ENCODE results near the gene NMBR. TPM values are rescaled to one million over a fixed set of nuclear protein-coding genes. Genes with fewer than 3 reads are reported as not detected.

The NMBR gene
- not detected in 2 replicates for total RNA-seq

DNA sequence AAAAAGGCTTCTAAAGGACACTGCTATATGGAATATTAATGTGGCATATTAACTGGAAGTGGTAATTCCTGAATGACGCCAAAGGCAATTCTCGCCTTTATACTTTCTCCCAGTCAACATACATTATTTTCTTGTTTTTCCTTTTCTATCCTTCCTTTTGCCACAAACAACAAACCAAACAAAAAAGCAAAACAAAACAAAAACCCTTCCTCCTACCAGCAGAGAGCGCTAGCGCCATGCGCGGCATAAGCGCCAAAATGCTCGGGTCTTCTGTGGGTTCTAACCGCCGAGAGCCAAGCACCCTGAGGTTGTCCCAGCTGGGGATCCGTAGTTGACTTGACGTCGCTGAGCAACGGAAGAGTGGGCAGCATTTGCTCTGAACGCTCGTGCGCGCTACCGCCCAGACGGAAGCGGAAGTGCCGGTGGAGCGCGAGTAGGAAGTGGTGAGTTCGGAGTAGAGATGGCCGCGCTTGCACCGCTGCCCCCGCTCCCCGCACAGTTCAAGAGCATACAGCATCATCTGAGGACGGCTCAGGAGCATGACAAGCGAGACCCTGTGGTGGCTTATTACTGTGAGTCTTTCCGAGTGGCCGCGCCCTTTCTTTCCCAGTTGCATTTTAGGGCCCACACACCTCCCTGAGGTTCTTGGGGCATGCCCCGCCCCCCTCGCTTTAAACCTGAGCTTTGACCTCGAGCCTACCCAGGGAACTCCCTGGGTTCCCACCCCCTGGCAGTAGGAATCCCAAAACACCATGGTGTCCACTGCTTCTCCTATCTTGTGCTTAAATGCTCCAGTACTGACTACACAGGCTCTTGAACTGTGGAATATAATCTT is at the start of gene NMBR, which contains the start of gene VTA1:
TSS of gene NMBR (minus strand) at position 295 of the 835 bp plus-strand sequence. CDS start 58,464 bp downstream, outside the sequence.
TSS of gene VTA1 (plus strand) at position 436 of the 835 bp plus-strand sequence. CDS start at position 461, 25 bp downstream.

DNA sequence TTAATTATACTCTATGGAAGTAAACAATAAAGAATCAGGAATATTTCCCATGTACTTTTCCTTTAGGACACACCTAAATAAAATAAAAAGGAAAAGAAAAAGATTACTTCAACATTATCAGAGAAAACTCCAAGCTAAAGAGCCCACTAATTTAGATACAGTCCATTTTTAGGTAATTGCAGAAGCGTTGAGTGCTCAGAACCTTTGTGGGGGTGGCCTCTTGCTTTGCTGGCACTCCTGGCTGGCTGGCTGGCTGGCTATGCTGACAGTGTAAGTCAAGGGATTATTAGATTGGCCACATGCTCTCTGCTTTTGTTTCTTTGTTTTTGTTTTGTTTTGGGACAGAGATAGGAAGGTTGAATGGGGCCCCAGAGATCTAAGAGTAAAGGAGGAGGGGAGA is 14.3 kb downstream of the NMBR start, which contains the start of gene GJE1:
TSS of gene GJE1 (plus strand) at position 301 of the 400 bp plus-strand sequence. CDS start 234 bp downstream, outside the sequence.

Other genes starting within 250 kb of the NMBR start
- not detected in 2 replicates for gene GJE1, start 14.2 kb downstream of the NMBR start, total RNA-seq
- gene VTA1, start 141 bp upstream of the NMBR start, total RNA-seq, result 51.2 and 58.0 TPM in 2 replicates
- 12.7 and 13.4 TPM in 2 replicates for gene ADGRG6, start 154.9 kb upstream of the NMBR start, total RNA-seq

Data from epithelial cell of alveolus of lung (primary cell).